ENCODE results near the gene MAGEA3.
"Not testable (repeated sequence)": the region's sequence is repeated elsewhere in the genome, so short reads cannot be mapped to it uniquely, and the experiment has no call there.

GRCh38 chrX:152700390-152700789 is 1.8 kb downstream of the MAGEA3 start:
- not testable (repeated sequence) for TF ChIP-seq CTCF (IDR thresholded peaks at IDR 0.05 in 8 of 11, conservative IDR thresholded peaks at IDR 0.05 in 3 of 11); POLR2AphosphoS5 (IDR thresholded peaks at IDR 0.05)
